ENCODE results near the gene STATH. TPM values are rescaled to one million over a fixed set of nuclear protein-coding genes. Genes with fewer than 3 reads are reported as not detected.

STATH gene
- total RNA-seq, 6 donors from 2014 or later = not detected

- H3K27me3 ChIP-seq = no peaks in the 10 kb centered on the region
- H3K9me3 ChIP-seq = no peaks in the 10 kb centered on the region
- DNase-seq (no peak), ATAC-seq (ENCODE audit: low FRiP score in 2 of 2) (no peak)
- H3K4me1 ChIP-seq = no peaks in the 10 kb centered on the region
- no peaks in the 10 kb centered on the region for H3K36me3 ChIP-seq
- no peak overlapping the region for H3K4me3 ChIP-seq
- no peak overlapping the region for H3K27ac ChIP-seq
- 79 to 81% methylated on average over 4 to 5 of the region's 5 CpGs for WGBS, 2 donors
- TF ChIP-seq POLR2AphosphoS5 (IDR thresholded peaks at IDR 0.05) (no peak), CTCF (IDR thresholded peaks at IDR 0.05) (no peak), EP300 (IDR thresholded peaks at IDR 0.05) (no peak), POLR2A (IDR thresholded peaks at IDR 0.05) (no peak)
Measured at GRCh38 chr4:69994782-69995181, 984 bp upstream of the STATH start.

GRCh38 chr4:69999420-69999819, 3.7 kb downstream of the STATH start:
- 83 to 84% methylated on average over 3 of the region's 3 CpGs for WGBS, 2 donors
- H3K27ac ChIP-seq = no peak overlapping the region

GRCh38 chr4:70000711-70001110, 4.9 kb downstream of the STATH start:
- Histone ChIP-seq H3K27ac (no peak overlapping the region), H3K4me3 (no peak overlapping the region), H3K4me1 (no peaks in the 10 kb centered on the region), H3K9me3 (no peaks in the 10 kb centered on the region), H3K36me3 (no peaks in the 10 kb centered on the region), H3K27me3 (no peaks in the 10 kb centered on the region)
- 76% methylated on average over 1 of the region's 1 CpG for WGBS, 2 donors
- TF ChIP-seq POLR2A (IDR thresholded peaks at IDR 0.05) (no peak), EP300 (IDR thresholded peaks at IDR 0.05) (no peak), POLR2AphosphoS5 (IDR thresholded peaks at IDR 0.05) (no peak), CTCF (IDR thresholded peaks at IDR 0.05) (no peak)
- DNase-seq = no peak
- ATAC-seq (ENCODE audit: low FRiP score in 2 of 2) = no peak

More at GRCh38 chr4:69999420-69999819, 3.7 kb downstream of the STATH start:
- no peak for DNase-seq
- Histone ChIP-seq H3K4me3 (no peak overlapping the region), H3K4me1 (no peaks in the 10 kb centered on the region), H3K27me3 (no peaks in the 10 kb centered on the region), H3K36me3 (no peaks in the 10 kb centered on the region), H3K9me3 (no peaks in the 10 kb centered on the region)
- ATAC-seq (ENCODE audit: low FRiP score in 2 of 2) = no peak
- no peak for TF ChIP-seq POLR2A (IDR thresholded peaks at IDR 0.05)
- TF ChIP-seq CTCF (IDR thresholded peaks at IDR 0.05) = no peak
- no peak for TF ChIP-seq POLR2AphosphoS5 (IDR thresholded peaks at IDR 0.05)
- TF ChIP-seq EP300 (IDR thresholded peaks at IDR 0.05) = no peak

GRCh38 chr4:70002507-70002906, 6.7 kb downstream of the STATH start:
- Histone ChIP-seq H3K9me3 (no peaks in the 10 kb centered on the region), H3K36me3 (no peaks in the 10 kb centered on the region)

More at GRCh38 chr4:70002507-70002906, 6.7 kb downstream of the STATH start:
- DNase-seq = no peak
- H3K27me3 ChIP-seq = no peaks in the 10 kb centered on the region
- H3K27ac ChIP-seq = no peak overlapping the region
- H3K4me3 ChIP-seq = no peak overlapping the region
- ATAC-seq (ENCODE audit: low FRiP score in 2 of 2) = no peak
- no peak for TF ChIP-seq EP300 (IDR thresholded peaks at IDR 0.05)
- TF ChIP-seq CTCF (IDR thresholded peaks at IDR 0.05) = no peak
- no peak for TF ChIP-seq POLR2A (IDR thresholded peaks at IDR 0.05)
- TF ChIP-seq POLR2AphosphoS5 (IDR thresholded peaks at IDR 0.05) = no peak
- no peaks in the 10 kb centered on the region for H3K4me1 ChIP-seq

All from upper lobe of left lung (tissue), 6 donors.